A549 (cell line): Measurements from ENCODE around the gene DNAJC16.

ENCODE experiments used
- CBX2 ChIP-seq: fragments of 200-600 bp; sonication (generic); IDR thresholded peaks from 2 replicates; pipeline ENCODE4 v1.6.1; 2016; ENCODE audit warnings: low read depth, mild to moderate bottlenecking, borderline replicate concordance
- CTCF ChIP-seq: fragments of >200 bp; sonication (Bioruptor Twin); formaldehyde crosslinking; IDR thresholded peaks from 3 replicates; pipeline ENCODE4 v1.5.1; 2016
- EP300 ChIP-seq, 2 experiments: fragments of >200 bp; sonication (Bioruptor Twin); formaldehyde crosslinking; IDR thresholded peaks; 2 replicates in 1 of 2; 3 replicates in 1 of 2; pipeline ENCODE4 v1.6.1; 2016 to 2017
- HEYL ChIP-seq: fragments of 250-450 bp; sonication (Bioruptor Pico); IDR thresholded peaks from 2 replicates; pipeline ENCODE4 v1.8.0; 2021; ENCODE audit warnings: mild to moderate bottlenecking, moderate library complexity
- JUN ChIP-seq, 2 experiments: fragments of >200 bp; sonication (Bioruptor Twin); formaldehyde crosslinking; IDR thresholded peaks; 2 replicates in 1 of 2; 3 replicates in 1 of 2; pipeline ENCODE4 v1.6.1; 2016 to 2017
- PHF8 ChIP-seq: fragments of 200-600 bp; sonication (generic); IDR thresholded peaks from 2 replicates; pipeline ENCODE4 v1.6.1; 2016; ENCODE audit warnings: low read depth, mild to moderate bottlenecking, antibody characterized with exemption, moderate library complexity, borderline replicate concordance
- POLR2A ChIP-seq: IDR thresholded peaks from 2 replicates; pipeline ENCODE4 v1.6.1; 2012; ENCODE audit warnings: mild to moderate bottlenecking, low read length
- RARB ChIP-seq: fragments of 250-450 bp; sonication (Bioruptor Pico); IDR thresholded peaks from 2 replicates; pipeline ENCODE4 v1.8.0; 2021; ENCODE audit warnings: mild to moderate bottlenecking, moderate library complexity
- RCOR1 ChIP-seq: fragments of 150-350 bp; IDR thresholded peaks from 2 replicates; pipeline ENCODE4 v1.6.1; 2014; ENCODE audit warnings: antibody characterized with exemption, low read length, low read depth
- REST ChIP-seq: fragments of 200-600 bp; sonication (generic); IDR thresholded peaks from 2 replicates; pipeline ENCODE4 v1.6.1; 2016; ENCODE audit warnings: antibody characterized with exemption, mild to moderate bottlenecking, moderate library complexity
- RNF2 ChIP-seq: fragments of 200-600 bp; sonication (generic); IDR thresholded peaks from 2 replicates; pipeline ENCODE4 v1.6.1; 2016; ENCODE audit warnings: low read depth, mild to moderate bottlenecking, antibody characterized with exemption, moderate library complexity, borderline replicate concordance
- SMC3 ChIP-seq: fragments of >200 bp; sonication (Bioruptor Twin); formaldehyde crosslinking; IDR thresholded peaks from 3 replicates; pipeline ENCODE4 v1.6.1; 2018; ENCODE audit warnings: inconsistent platforms
- ZSCAN20 ChIP-seq: fragments of 250-450 bp; sonication (Bioruptor Pico); IDR thresholded peaks from 2 replicates; pipeline ENCODE4 v1.8.0; 2022; ENCODE audit warnings: mild to moderate bottlenecking, moderate library complexity

- no peak for TF ChIP-seq SMC3
- TF ChIP-seq PHF8, result no peak
- TF ChIP-seq REST, result no peak
- no peak for TF ChIP-seq ZSCAN20
- TF ChIP-seq RCOR1, result no peak
- no peak for TF ChIP-seq CTCF
- no peak for TF ChIP-seq POLR2A
- no peak for TF ChIP-seq CBX2
- no peak for TF ChIP-seq JUN (IDR thresholded peaks at IDR 0.05)
- TF ChIP-seq HEYL, result no peak
- no peak for TF ChIP-seq RARB (CRISPR knock-in tag)
- TF ChIP-seq EP300 (IDR thresholded peaks at IDR 0.05), result no peak
- TF ChIP-seq RNF2, result no peak
These were observed 44.2 kb downstream of the DNAJC16 start for GRCh38 chr1:15570861-15571260.
